ENCODE measurements around the gene STK32B. TPM values are rescaled to one million over a fixed set of nuclear protein-coding genes. Genes with fewer than 3 reads are reported as not detected.

STK32B gene
- total RNA-seq, 2 donors from 2014 or later, result 0.09 to 7.3 TPM

GRCh38 chr4:5184606-5185005 is 133.3 kb downstream of the STK32B start:
- Histone ChIP-seq H3K27me3 (replicated peaks; ENCODE audit: insufficient read depth) (no peaks in the 10 kb centered on the region), H3K4me1 (replicated peaks) (no peaks in the 10 kb centered on the region), H3K36me3 (no peaks in the 10 kb centered on the region), H3K4me3 (no peak overlapping the region), H3K9me3 (no peaks in the 10 kb centered on the region), H3K27ac (no peak overlapping the region)
- no peak for DNase-seq (ENCODE audit: low spot score)
- TF ChIP-seq CTCF (IDR thresholded peaks at IDR 0.05) (no peak), POLR2AphosphoS5 (IDR thresholded peaks at IDR 0.05) (no peak), POLR2A (IDR thresholded peaks at IDR 0.05) (no peak)
- 90% methylated on average over 6 of the region's 6 CpGs for WGBS
- intact Hi-C loops (cut with DNase I), result no loop called here

- no peak for TF ChIP-seq CTCF (IDR thresholded peaks at IDR 0.05)
- no peak for TF ChIP-seq POLR2AphosphoS5 (IDR thresholded peaks at IDR 0.05)
- TF ChIP-seq POLR2A (IDR thresholded peaks at IDR 0.05), result no peak
- Histone ChIP-seq H3K27me3 (replicated peaks; ENCODE audit: insufficient read depth) (no peaks in the 10 kb centered on the region), H3K4me3 (no peak overlapping the region), H3K36me3 (no peaks in the 10 kb centered on the region), H3K9me3 (no peaks in the 10 kb centered on the region), H3K27ac (no peak overlapping the region), H3K4me1 (replicated peaks) (no peaks in the 10 kb centered on the region)
- intact Hi-C loops (cut with DNase I), result no loop called here
- DNase-seq (ENCODE audit: low spot score), result no peak
- 87% methylated on average over 6 of the region's 6 CpGs for WGBS
Measured at GRCh38 chr4:5185551-5185950, 134.3 kb downstream of the STK32B start.

- H3K9me3 ChIP-seq, result no peaks in the 10 kb centered on the region
- no peaks in the 10 kb centered on the region for H3K27me3 ChIP-seq (replicated peaks; ENCODE audit: insufficient read depth)
- TF ChIP-seq CTCF (IDR thresholded peaks at IDR 0.05) (no peak), POLR2AphosphoS5 (IDR thresholded peaks at IDR 0.05) (no peak), POLR2A (IDR thresholded peaks at IDR 0.05) (no peak)
- H3K27ac ChIP-seq, result no peak overlapping the region
- WGBS, result 76% methylated on average over 14 of the region's 14 CpGs
- H3K4me1 ChIP-seq (replicated peaks), result no peaks in the 10 kb centered on the region
- DNase-seq (ENCODE audit: low spot score), result no peak
- no peaks in the 10 kb centered on the region for H3K36me3 ChIP-seq
- H3K4me3 ChIP-seq, result no peak overlapping the region
- intact Hi-C loops (cut with DNase I), result no loop called here
Measured at GRCh38 chr4:5186271-5187064, 135.2 kb downstream of the STK32B start.

- Histone ChIP-seq H3K4me1 (replicated peaks) (no peaks in the 10 kb centered on the region), H3K27me3 (replicated peaks; ENCODE audit: insufficient read depth) (no peaks in the 10 kb centered on the region), H3K27ac (no peak overlapping the region), H3K36me3 (no peaks in the 10 kb centered on the region), H3K9me3 (no peaks in the 10 kb centered on the region), H3K4me3 (no peak overlapping the region)
- no peak for DNase-seq (ENCODE audit: low spot score)
- TF ChIP-seq CTCF (IDR thresholded peaks at IDR 0.05) (no peak), POLR2A (IDR thresholded peaks at IDR 0.05) (no peak), POLR2AphosphoS5 (IDR thresholded peaks at IDR 0.05) (no peak)
- WGBS, result 69% methylated on average over 10 of the region's 10 CpGs
- intact Hi-C loops (cut with DNase I), result no loop called here
Measured at GRCh38 chr4:5188130-5188529, 136.8 kb downstream of the STK32B start.

GRCh38 chr4:5191831-5192230 is 140.6 kb downstream of the STK32B start:
- no peaks in the 10 kb centered on the region for H3K27me3 ChIP-seq (replicated peaks; ENCODE audit: insufficient read depth)
- no peaks in the 10 kb centered on the region for H3K9me3 ChIP-seq
- no peak for DNase-seq (ENCODE audit: low spot score)
- intact Hi-C loops (cut with DNase I), result no loop called here
- 59% methylated on average over 6 of the region's 6 CpGs for WGBS
- no peaks in the 10 kb centered on the region for H3K36me3 ChIP-seq
- no peak overlapping the region for H3K27ac ChIP-seq
- H3K4me1 ChIP-seq (replicated peaks), result no peaks in the 10 kb centered on the region
- no peak overlapping the region for H3K4me3 ChIP-seq
- no peak for TF ChIP-seq POLR2A (IDR thresholded peaks at IDR 0.05)
- TF ChIP-seq POLR2AphosphoS5 (IDR thresholded peaks at IDR 0.05), result no peak
- TF ChIP-seq CTCF (IDR thresholded peaks at IDR 0.05), result no peak
